GM12801 (cell line): ENCODE results near the gene MLNR.

Experiments used
- CTCF ChIP-seq: IDR thresholded peaks from one replicate; pipeline ENCODE4 v1.5.1; 2011; ENCODE audit warnings: control low read depth; ENCODE audit not compliant: insufficient read length; ENCODE audit errors: extremely low read depth

The MLNR gene

DNA sequence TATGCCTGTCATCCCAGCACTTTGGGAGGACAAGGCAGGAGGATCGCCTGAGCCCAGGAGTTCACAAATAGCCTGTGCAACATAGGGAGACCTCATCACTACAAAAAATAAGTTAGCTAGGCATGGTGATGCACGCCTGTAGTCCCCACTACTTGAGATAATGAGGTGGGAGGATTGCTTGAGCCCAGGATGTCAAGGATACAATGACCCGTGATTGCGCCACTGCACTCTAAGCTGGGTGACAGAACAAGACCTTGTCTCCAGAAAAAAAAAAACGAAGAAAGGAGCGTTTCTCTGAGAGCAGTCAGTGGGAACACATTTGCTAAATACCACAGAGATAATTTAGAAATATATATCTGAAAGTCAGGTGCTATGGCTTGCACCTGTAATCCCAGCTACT is 39.4 kb downstream of the MLNR start:
- no peak for TF ChIP-seq CTCF

GRCh38 chr13:49262634-49263033 is 42.5 kb downstream of the MLNR start:
- no peak for TF ChIP-seq CTCF

DNA sequence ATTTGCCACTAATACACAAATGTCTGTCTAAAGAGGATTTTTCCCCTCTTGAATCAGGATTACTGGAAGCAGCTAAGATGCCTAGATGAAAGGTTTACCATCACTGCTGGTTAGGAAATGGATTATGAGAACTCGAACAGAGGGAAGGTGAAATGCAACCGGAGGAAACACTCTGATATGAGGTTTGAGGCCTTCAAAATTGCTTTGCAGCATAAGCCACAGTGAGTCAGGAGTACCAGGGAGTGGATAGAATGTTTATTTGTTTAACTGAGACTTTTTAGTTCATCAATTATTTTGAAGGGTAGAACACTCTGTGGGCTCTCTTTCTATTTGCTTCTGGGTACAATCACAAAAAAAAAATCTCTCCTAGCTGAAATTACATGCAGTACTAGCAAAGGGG is 45.7 kb downstream of the MLNR start:
- no peak for TF ChIP-seq CTCF

- no peak for TF ChIP-seq CTCF
Observed at GRCh38 chr13:49271264-49271663, 51.1 kb downstream of the MLNR start.
